ENCODE measurements around the gene TRAF1.
A peak's percentile ranks its signal among the peaks of the same experiment; 100 is the strongest.

TRAF1 gene

GRCh38 chr9:120924698-120925534, 1.7 kb downstream of the TRAF1 start:
- DNase-seq (ENCODE audit: low spot score), result no peak

GRCh38 chr9:120923620-120924328, 2.8 kb downstream of the TRAF1 start:
- no peak for DNase-seq (ENCODE audit: low spot score)

GRCh38 chr9:120922404-120923195, 4.0 kb downstream of the TRAF1 start:
- no peak for DNase-seq (ENCODE audit: low spot score)

GRCh38 chr9:120921661-120922181, 4.9 kb downstream of the TRAF1 start:
- no peak for DNase-seq (ENCODE audit: low spot score)

GRCh38 chr9:120920806-120921178, 5.8 kb downstream of the TRAF1 start:
- no peak for DNase-seq (ENCODE audit: low spot score)

GRCh38 chr9:120919843-120920805, 6.5 kb downstream of the TRAF1 start:
- DNase-seq (ENCODE audit: low spot score), result no peak

GRCh38 chr9:120918931-120919842, 7.4 kb downstream of the TRAF1 start:
- DNase-seq (ENCODE audit: low spot score), result no peak

GRCh38 chr9:120917929-120918762, 8.4 kb downstream of the TRAF1 start:
- no peak for DNase-seq (ENCODE audit: low spot score)

GRCh38 chr9:120916991-120917880, 9.4 kb downstream of the TRAF1 start:
- no peak for DNase-seq (ENCODE audit: low spot score)

- peak; percentile 70 for DNase-seq (ENCODE audit: low spot score)
These were observed 10.0 kb downstream of the TRAF1 start for GRCh38 chr9:120916588-120916987.

GRCh38 chr9:120915854-120916470, 10.6 kb downstream of the TRAF1 start:
- DNase-seq (ENCODE audit: low spot score), result no peak

- no peak for DNase-seq (ENCODE audit: low spot score)
These were observed 11.6 kb downstream of the TRAF1 start for GRCh38 chr9:120914953-120915352.

GRCh38 chr9:120914396-120914795, 12.2 kb downstream of the TRAF1 start:
- no peak for DNase-seq (ENCODE audit: low spot score)

GRCh38 chr9:120913647-120914264, 12.8 kb downstream of the TRAF1 start:
- no peak for DNase-seq (ENCODE audit: low spot score)

- no peak for DNase-seq (ENCODE audit: low spot score)
These were observed 13.5 kb downstream of the TRAF1 start for GRCh38 chr9:120912958-120913646.

GRCh38 chr9:120911295-120911837, 15.2 kb downstream of the TRAF1 start:
- no peak for DNase-seq (ENCODE audit: low spot score)

Measured in AG08395 (cell line).